ENCODE results near the gene OLFM2. TPM values are rescaled to one million over a fixed set of nuclear protein-coding genes. Genes with fewer than 3 reads are reported as not detected.
"Not testable (repeated sequence)": the region's sequence is repeated elsewhere in the genome, so short reads cannot be mapped to it uniquely, and the experiment has no call there.

The OLFM2 gene
- total RNA-seq, 2 experiments from 2014 or later: 0.12 to 1.0 TPM

DNA sequence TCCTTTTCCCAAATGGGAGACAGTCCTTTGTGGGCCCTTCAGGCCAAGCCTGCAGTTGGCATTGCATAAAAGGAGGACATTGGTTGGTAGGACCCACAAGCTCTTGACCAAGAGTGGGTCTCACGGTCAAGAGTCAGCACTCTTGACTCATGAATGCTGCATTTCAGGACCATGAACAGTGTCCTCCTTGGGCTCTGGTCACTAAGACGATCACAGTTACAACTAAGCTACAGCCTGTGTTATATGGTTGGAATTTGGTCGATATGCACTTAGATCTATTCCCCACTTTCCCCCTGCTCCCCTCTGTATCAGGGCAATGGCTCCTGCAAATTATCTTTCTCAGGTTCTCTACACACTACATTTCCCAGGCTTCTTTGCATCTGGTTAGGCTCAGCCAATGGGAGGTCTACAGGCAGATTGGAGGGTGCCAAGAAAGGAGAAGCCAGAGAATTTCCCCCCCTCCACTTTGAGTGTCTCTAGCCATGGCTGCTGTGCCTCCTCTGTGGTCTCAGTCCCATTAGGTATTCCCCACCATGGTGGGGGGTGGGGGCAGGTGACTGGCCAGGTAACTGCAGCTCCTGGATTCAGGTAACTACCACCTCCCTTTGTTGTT is 3.1 kb upstream of the OLFM2 start:
- CTCF ChIA-PET: interaction anchor here (0.6 to 0.9 kb wide), 3 partner anchors 19 to 89 kb away, joined by 3 to 8 read pairs (median 5); no protein-coding TSS in a partner anchor
- Mint-ChIP-seq H3K4me3 (no peak overlapping the region), H3K4me1 (ENCODE audit: low read depth) (peaks cover 20% of the 10 kb centered on the region), H3K27me3 (ENCODE audit: low read depth) (peaks cover 51% of the 10 kb centered on the region), H3K36me3 (ENCODE audit: low read depth) (no peaks in the 10 kb centered on the region), H3K9me3 (peaks cover 6% of the 10 kb centered on the region), H3K27ac (no peak overlapping the region)
- no peak for DNase-seq
- intact Hi-C loops (cut with micrococcal nuclease): no loop called here

DNA sequence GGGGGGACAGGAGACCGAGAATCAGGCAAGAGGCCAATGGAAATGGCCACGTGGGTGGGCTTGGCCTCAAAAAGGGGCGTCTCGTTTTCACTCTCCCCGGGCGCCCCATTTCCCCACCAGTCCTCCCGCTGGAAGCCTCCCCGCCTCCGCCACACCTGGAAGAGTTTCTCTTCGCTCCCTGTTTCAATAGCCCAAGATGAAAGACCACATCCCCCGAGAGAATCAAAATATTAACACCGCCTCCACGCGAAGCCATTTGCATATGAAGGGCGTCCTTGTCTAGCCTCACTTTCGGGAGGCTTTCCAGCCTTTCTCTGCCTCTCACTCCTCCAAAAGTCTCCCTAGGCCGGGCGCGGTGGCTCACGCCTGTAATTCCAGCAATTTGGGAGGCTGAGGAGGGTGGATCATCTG is 691 bp upstream of the OLFM2 start:
- CTCF ChIA-PET: interaction anchor here (0.6 kb wide), 1 partner anchor 90 kb away, joined by 3 read pairs; no protein-coding TSS in a partner anchor
- H3K27me3 Mint-ChIP-seq (ENCODE audit: low read depth): peaks cover 60% of the 10 kb centered on the region
- no peaks in the 10 kb centered on the region for H3K36me3 Mint-ChIP-seq (ENCODE audit: low read depth)
- peaks cover 24% of the 10 kb centered on the region for H3K4me1 Mint-ChIP-seq (ENCODE audit: low read depth)
- H3K9me3 Mint-ChIP-seq: peaks cover 4% of the 10 kb centered on the region
- no peak for DNase-seq
- no peak overlapping the region for H3K27ac Mint-ChIP-seq
- intact Hi-C loops (cut with micrococcal nuclease): no loop called here
- H3K4me3 Mint-ChIP-seq: peak overlapping the region; percentile 36

DNA sequence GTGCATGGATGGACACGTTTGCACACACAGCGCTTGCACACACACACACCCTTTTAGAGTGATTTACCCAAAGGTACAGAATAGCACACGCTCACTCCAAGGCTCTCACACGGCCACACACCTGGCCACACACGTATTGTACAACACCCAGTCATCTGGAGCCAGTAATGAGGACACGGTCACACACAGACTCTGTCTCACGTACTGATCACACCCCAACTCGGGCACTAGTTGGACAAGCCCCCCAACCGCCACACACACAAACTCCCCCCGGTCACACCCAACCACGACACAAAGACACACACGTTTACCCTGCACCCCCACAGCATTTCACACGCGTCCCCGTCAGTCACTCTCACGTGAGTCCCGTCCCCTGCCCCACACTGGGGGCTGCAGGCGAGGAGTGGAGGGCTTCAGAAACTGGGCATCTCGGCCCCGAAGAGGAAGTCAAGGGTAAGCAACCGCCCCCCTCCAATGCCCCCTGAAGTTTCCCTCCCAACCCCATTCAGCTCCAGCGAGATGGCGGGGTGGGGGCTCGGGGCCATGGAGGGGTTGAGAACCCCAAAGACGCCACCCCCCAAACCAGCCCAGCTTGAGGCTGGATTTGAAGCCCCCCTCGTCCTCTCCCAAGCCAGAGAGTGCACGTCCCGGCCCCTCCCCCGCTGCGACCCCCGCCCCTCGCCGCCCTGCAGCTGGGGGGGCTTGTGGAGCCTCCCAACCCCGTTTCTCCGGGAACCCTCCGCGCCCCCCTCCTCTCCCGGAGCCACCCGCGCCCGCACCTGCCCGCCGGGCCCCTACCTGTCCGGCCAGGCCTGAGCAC is 599 bp downstream of the OLFM2 start:
- Mint-ChIP-seq H3K9me3 (no peaks in the 10 kb centered on the region), H3K4me3 (peak overlapping the region; percentile 49), H3K27me3 (ENCODE audit: low read depth) (peaks cover 60% of the 10 kb centered on the region), H3K27ac (no peak overlapping the region), H3K36me3 (ENCODE audit: low read depth) (no peaks in the 10 kb centered on the region), H3K4me1 (ENCODE audit: low read depth) (peaks cover 27% of the 10 kb centered on the region)
- DNase-seq: no peak
- CTCF ChIA-PET: interaction anchor here (0.6 to 0.9 kb wide), 4 partner anchors 64 to 92 kb away, joined by 3 to 5 read pairs (median 4); no protein-coding TSS in a partner anchor
- intact Hi-C loops (cut with micrococcal nuclease): loop anchor here (2.0 kb wide), 1 partner anchor 455 kb away; no protein-coding TSS in a partner anchor

DNA sequence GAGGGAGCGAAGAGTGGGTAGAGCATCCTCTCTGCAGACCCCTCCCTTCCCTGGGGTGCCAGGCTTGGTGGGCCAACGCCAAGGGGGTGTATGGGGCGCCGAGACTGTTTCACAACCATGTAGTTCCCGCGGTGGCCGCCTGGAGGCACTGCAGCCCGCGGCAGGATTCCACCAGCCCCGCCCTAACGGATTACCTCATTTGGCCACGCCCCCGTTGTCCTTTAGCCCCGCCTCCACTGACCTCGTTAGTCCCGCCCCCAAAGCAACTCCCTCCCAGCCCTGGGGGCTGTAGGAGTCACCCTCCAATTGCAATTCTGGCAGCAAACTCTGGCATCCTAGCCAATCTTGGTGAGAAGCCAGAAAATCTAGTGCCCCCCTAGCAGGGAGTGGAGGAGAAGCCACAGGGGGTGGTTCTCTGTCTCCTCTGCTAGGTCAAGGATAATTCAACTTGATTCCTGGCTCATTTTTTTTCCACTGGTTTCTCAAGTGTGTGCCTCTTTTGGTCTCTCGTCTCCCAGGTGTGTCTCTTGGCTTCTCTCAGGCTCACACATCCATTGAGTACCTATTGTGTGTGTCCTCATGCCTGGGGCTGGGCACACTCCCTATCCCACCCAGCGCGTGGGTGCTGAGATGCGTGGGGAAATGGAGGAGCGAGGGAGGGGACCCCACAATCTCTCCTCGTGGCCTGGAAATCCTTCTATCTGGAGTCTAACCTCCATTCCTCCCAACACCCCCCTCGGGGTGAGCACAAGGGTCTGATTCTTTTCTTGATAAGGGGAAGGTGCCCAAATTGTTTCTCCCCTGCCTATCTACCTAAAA is 2.0 kb downstream of the OLFM2 start:
- H3K4me3 Mint-ChIP-seq: no peak overlapping the region
- CTCF ChIA-PET: interaction anchor here (0.8 to 0.9 kb wide), 3 partner anchors 65 to 93 kb away, joined by 3 to 5 read pairs (median 4); no protein-coding TSS in a partner anchor
- H3K36me3 Mint-ChIP-seq (ENCODE audit: low read depth): no peaks in the 10 kb centered on the region
- intact Hi-C loops (cut with micrococcal nuclease): loop anchor here (1.0 to 5.0 kb wide), 5 partner anchors 66 to 456 kb away; partner anchors contain the start of gene P2RY11
- H3K27ac Mint-ChIP-seq: no peak overlapping the region
- H3K4me1 Mint-ChIP-seq (ENCODE audit: low read depth): peaks cover 28% of the 10 kb centered on the region
- DNase-seq: peak; percentile 91
- H3K27me3 Mint-ChIP-seq (ENCODE audit: low read depth): peaks cover 56% of the 10 kb centered on the region
- no peaks in the 10 kb centered on the region for H3K9me3 Mint-ChIP-seq

DNA sequence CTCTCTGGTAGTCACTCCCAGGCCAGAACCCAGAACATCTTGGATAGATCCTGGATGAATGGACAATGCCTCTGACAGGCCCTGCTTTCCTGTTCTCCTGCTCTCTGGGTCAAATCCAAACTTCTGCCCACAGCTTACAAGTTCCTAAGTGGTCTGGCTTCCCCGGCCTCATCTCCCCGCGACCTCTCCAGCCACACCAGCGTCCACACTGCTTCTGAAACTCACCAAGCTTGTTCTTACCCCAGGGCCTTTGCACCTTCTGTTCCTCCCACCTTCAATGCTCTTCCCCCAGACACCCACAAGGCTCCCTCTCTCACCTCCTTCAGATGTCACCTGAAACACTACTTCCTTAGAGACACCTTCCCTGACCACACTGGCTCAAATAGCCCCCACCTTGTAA is 3.5 kb downstream of the OLFM2 start:
- peaks cover 28% of the 10 kb centered on the region for H3K4me1 Mint-ChIP-seq (ENCODE audit: low read depth)
- no peak for DNase-seq
- H3K27me3 Mint-ChIP-seq (ENCODE audit: low read depth): peaks cover 50% of the 10 kb centered on the region
- H3K4me3 Mint-ChIP-seq: no peak overlapping the region
- H3K36me3 Mint-ChIP-seq (ENCODE audit: low read depth): no peaks in the 10 kb centered on the region
- H3K27ac Mint-ChIP-seq: no peak overlapping the region
- intact Hi-C loops (cut with micrococcal nuclease): loop anchor here (5.0 kb wide), 1 partner anchor 179 kb away; the partner anchor contains the start of gene P2RY11
- CTCF ChIA-PET: interaction anchor here (0.6 to 5.1 kb wide), 12 partner anchors 13 to 503 kb away, joined by 3 to 62 read pairs (median 4); partner anchors contain the start of gene ICAM1
- no peaks in the 10 kb centered on the region for H3K9me3 Mint-ChIP-seq

DNA sequence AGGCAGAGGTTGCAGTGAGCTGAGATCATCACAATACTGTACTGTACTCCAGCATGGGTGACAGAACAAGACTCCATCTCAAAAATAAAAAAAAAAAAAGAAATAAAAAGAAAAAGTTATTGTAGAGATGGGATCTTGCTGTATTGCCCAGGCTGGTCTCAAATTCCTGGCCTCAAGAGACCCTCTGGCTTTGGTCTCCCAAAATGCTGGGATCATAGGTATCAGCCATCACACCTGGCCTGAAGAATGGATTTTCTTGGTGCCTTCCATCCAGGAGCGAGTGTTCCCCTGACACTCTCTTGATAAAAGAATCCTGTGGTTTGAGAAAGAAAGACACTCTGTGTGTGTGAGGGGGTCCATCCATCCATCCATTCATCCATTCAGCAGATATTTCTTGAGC is 4.7 kb downstream of the OLFM2 start:
- H3K4me3 Mint-ChIP-seq: no peak overlapping the region
- intact Hi-C loops (cut with micrococcal nuclease): loop anchor here (5.0 kb wide), 1 partner anchor 181 kb away; the partner anchor contains the start of gene P2RY11
- peaks cover 38% of the 10 kb centered on the region for H3K27me3 Mint-ChIP-seq (ENCODE audit: low read depth)
- H3K4me1 Mint-ChIP-seq (ENCODE audit: low read depth): peaks cover 22% of the 10 kb centered on the region
- no peaks in the 10 kb centered on the region for H3K9me3 Mint-ChIP-seq
- CTCF ChIA-PET: interaction anchor here (0.6 to 5.1 kb wide), 17 partner anchors 9 to 348 kb away, joined by 3 to 62 read pairs (median 4); no protein-coding TSS in a partner anchor
- no peak for DNase-seq
- no peak overlapping the region for H3K27ac Mint-ChIP-seq
- H3K36me3 Mint-ChIP-seq (ENCODE audit: low read depth): no peaks in the 10 kb centered on the region

DNA sequence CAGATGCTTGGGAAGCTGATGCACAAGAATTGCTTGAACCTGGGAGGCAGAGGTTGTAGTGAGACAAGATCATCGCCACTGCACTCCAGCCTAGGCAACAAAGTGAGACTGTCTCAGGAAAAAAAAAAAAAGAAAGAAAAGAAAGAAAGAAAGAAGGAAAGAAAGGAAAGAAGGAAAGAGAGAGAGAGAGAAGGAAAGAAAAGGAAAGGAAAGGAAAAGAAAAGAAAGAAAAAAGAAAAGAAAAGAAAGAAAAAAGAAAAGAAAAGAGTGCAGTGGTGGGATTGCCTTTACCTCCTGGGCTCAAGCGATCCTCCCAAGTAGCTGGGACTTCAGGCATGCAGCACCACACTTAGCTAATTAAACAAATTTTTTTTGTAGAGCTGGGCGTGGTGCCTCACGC is 12.9 kb downstream of the OLFM2 start:
- CTCF ChIA-PET: interaction anchor here (0.7 kb wide), 1 partner anchor 26 kb away, joined by 4 read pairs; no protein-coding TSS in a partner anchor
- DNase-seq: no peak
- Mint-ChIP-seq H3K27me3 (ENCODE audit: low read depth) (peaks cover 4% of the 10 kb centered on the region), H3K4me3 (no peak overlapping the region), H3K27ac (no peak overlapping the region), H3K4me1 (ENCODE audit: low read depth) (no peaks in the 10 kb centered on the region), H3K9me3 (no peaks in the 10 kb centered on the region), H3K36me3 (ENCODE audit: low read depth) (no peaks in the 10 kb centered on the region)
- intact Hi-C loops (cut with micrococcal nuclease): no loop called here

DNA sequence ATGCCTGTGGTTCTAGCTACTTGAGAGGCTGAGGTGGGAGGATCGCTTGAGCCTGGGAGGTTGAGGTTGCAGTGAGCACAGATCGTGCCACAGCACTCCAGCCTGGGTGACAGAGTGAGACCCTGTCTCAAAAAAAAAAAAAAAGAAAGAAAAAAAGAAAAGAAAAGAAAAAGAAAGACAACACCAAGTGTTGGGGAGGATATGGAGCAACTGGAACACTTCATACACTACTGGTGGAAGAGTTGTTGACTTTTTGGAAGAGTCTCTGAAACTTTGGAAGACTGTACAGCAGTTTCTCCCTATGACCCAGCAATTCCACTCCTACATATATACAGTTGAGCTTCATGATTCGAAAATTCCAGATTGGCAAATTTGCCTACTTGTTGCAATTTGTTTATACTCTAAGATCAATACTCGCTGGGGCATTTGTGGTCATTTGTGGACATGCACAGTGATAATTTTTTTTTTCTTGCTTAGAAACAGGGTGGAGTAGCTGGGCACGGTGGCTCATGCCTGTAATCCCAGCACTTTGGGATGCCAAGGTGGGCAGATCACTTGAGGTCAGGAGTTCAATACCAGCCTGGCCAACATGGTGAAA is 13.4 kb downstream of the OLFM2 start:
- DNase-seq; H3K27me3 Mint-ChIP-seq (ENCODE audit: low read depth); intact Hi-C loops (cut with micrococcal nuclease); H3K4me3 Mint-ChIP-seq; H3K4me1 Mint-ChIP-seq (ENCODE audit: low read depth); H3K27ac Mint-ChIP-seq; H3K36me3 Mint-ChIP-seq (ENCODE audit: low read depth); H3K9me3 Mint-ChIP-seq: not testable (repeated sequence)
- CTCF ChIA-PET: interaction anchor here (0.7 to 1.5 kb wide), 2 partner anchors 9 to 27 kb away, joined by 4 to 6 read pairs; no protein-coding TSS in a partner anchor

DNA sequence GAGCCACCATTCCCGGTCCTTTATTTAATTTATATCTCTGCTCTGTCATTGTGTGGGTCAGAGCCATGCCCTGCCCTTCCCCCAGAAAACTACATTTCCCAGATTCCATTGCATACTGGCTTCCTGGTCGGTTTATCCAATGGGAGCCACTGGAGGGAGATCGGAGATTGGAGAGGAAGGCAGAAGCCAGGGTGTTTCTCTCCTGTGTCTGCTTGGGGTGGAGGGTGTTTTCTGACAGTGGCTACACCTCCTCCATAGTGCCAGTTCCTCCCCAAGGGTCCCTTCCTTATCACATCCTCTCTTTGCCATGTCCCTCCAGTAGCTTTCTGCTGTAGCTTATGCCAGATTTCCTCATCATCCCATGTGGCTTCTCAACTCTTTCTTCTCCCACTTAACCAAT is 19.0 kb downstream of the OLFM2 start:
- intact Hi-C loops (cut with micrococcal nuclease): loop anchor here (10.0 kb wide), 1 partner anchor 783 kb away; no protein-coding TSS in a partner anchor
- peaks cover 16% of the 10 kb centered on the region for H3K27me3 Mint-ChIP-seq (ENCODE audit: low read depth)
- peaks cover 4% of the 10 kb centered on the region for H3K4me1 Mint-ChIP-seq (ENCODE audit: low read depth)
- no peaks in the 10 kb centered on the region for H3K9me3 Mint-ChIP-seq
- no peaks in the 10 kb centered on the region for H3K36me3 Mint-ChIP-seq (ENCODE audit: low read depth)
- CTCF ChIA-PET: interaction anchor here (0.6 kb wide), 1 partner anchor 12 kb away, joined by 4 read pairs; no protein-coding TSS in a partner anchor
- no peak overlapping the region for H3K4me3 Mint-ChIP-seq
- no peak for DNase-seq
- no peak overlapping the region for H3K27ac Mint-ChIP-seq

DNA sequence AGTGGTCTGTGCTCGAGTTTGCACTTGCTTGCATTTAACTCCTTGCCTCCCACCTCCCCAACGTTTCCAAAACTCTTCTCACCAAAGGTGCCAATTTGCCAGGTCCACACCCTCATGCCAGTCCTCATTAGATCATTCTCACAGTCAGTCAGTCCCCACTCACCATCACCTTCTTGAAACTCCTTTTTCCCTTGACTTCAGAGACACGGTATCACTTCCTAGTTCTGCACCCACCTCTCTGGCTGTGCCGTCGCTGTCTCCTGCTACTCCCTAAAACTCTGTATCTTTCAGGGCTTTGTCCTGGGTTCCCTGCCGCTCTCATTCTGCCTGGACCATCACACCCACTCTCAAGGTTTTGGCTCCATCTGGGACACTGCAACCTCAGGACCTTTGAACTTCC is 19.6 kb downstream of the OLFM2 start:
- Mint-ChIP-seq H3K27me3 (ENCODE audit: low read depth) (peaks cover 16% of the 10 kb centered on the region), H3K4me3 (no peak overlapping the region), H3K4me1 (ENCODE audit: low read depth) (peaks cover 4% of the 10 kb centered on the region), H3K9me3 (no peaks in the 10 kb centered on the region), H3K36me3 (ENCODE audit: low read depth) (no peaks in the 10 kb centered on the region), H3K27ac (no peak overlapping the region)
- CTCF ChIA-PET: no interaction called here
- intact Hi-C loops (cut with micrococcal nuclease): loop anchor here (10.0 kb wide), 1 partner anchor 782 kb away; no protein-coding TSS in a partner anchor
- DNase-seq: no peak
